Measurements from ENCODE around the gene KIR2DL1.
"Not testable (repeated sequence)": the region's sequence is repeated elsewhere in the genome, so short reads cannot be mapped to it uniquely, and the experiment has no call there.

GRCh38 chr19:54782916-54783315 is 13.3 kb downstream of the KIR2DL1 start:
- TF ChIP-seq CTCF, POLR2A (IDR thresholded peaks at IDR 0.05): not testable (repeated sequence)
